Mesothelial cell of epicardium (in vitro differentiated cells): Measurements from ENCODE around the gene RXRA. TPM values are rescaled to one million over a fixed set of nuclear protein-coding genes. Genes with fewer than 3 reads are reported as not detected.

Experiments used
- DNase-seq, 2 experiments: peaks; one replicate each; pipeline ENCODE4 v3.0.0; 2021; ENCODE audit warnings: low spot score in 2 of 2; ENCODE audit not compliant: unreplicated experiment in 2 of 2
- H3K27ac Mint-ChIP-seq: 2 replicates; pipeline ENCODE4 v1.8.0; 2021; ENCODE audit warnings: mixed read lengths
- H3K27me3 Mint-ChIP-seq: 2 replicates; pipeline ENCODE4 v1.8.0; 2021; ENCODE audit warnings: low read depth, mixed read lengths
- H3K36me3 Mint-ChIP-seq: 2 replicates; pipeline ENCODE4 v1.8.0; 2021; ENCODE audit warnings: mixed read lengths
- H3K4me1 Mint-ChIP-seq: 2 replicates; pipeline ENCODE4 v1.8.0; 2021; ENCODE audit warnings: mixed read lengths
- H3K4me3 Mint-ChIP-seq: 2 replicates; pipeline ENCODE4 v1.8.0; 2021; ENCODE audit warnings: mild to moderate bottlenecking, moderate library complexity, mixed read lengths
- H3K9me3 Mint-ChIP-seq: 2 replicates; pipeline ENCODE4 v1.8.0; 2021; ENCODE audit warnings: mixed read lengths
- CTCF ChIP-seq: fragments of 200-600 bp; sonication (generic); IDR thresholded peaks from one replicate; pipeline ENCODE4 v1.5.0; 2021; ENCODE audit warnings: antibody characterized with exemption; ENCODE audit not compliant: unreplicated experiment
- total RNA-seq: library from RNA; stranded (reverse); gene quantifications from 3 replicates; pipeline ENCODE4 v1.2.1, GENCODE V29; 2021

The RXRA gene
- total RNA-seq, 1 donor from 2014 or later = 45.0 TPM

GRCh38 chr9:134338394-134339182 is 12.3 kb downstream of the RXRA start:
- peaks cover 20% of the 10 kb centered on the region for H3K4me1 Mint-ChIP-seq
- no peaks in the 10 kb centered on the region for H3K9me3 Mint-ChIP-seq
- no peak for DNase-seq
- TF ChIP-seq CTCF = no peak
- no peak overlapping the region for H3K4me3 Mint-ChIP-seq
- no peak overlapping the region for H3K27ac Mint-ChIP-seq
- H3K36me3 Mint-ChIP-seq = no peaks in the 10 kb centered on the region
- no peaks in the 10 kb centered on the region for H3K27me3 Mint-ChIP-seq

GRCh38 chr9:134339183-134339806 is 13.0 kb downstream of the RXRA start:
- Mint-ChIP-seq H3K27me3 (no peaks in the 10 kb centered on the region), H3K27ac (no peak overlapping the region), H3K4me3 (no peak overlapping the region), H3K4me1 (peaks cover 20% of the 10 kb centered on the region), H3K9me3 (no peaks in the 10 kb centered on the region), H3K36me3 (no peaks in the 10 kb centered on the region)
- no peak for DNase-seq
- TF ChIP-seq CTCF = no peak

- TF ChIP-seq CTCF = no peak
- H3K27ac Mint-ChIP-seq = no peak overlapping the region
- H3K4me1 Mint-ChIP-seq = peaks cover 19% of the 10 kb centered on the region
- H3K27me3 Mint-ChIP-seq = no peaks in the 10 kb centered on the region
- no peaks in the 10 kb centered on the region for H3K9me3 Mint-ChIP-seq
- H3K4me3 Mint-ChIP-seq = no peak overlapping the region
- no peaks in the 10 kb centered on the region for H3K36me3 Mint-ChIP-seq
- DNase-seq = no peak
These were observed 14.4 kb downstream of the RXRA start for GRCh38 chr9:134340475-134341160.

GRCh38 chr9:134341306-134341705 is 15.1 kb downstream of the RXRA start:
- Mint-ChIP-seq H3K27me3 (no peaks in the 10 kb centered on the region), H3K4me1 (peaks cover 19% of the 10 kb centered on the region), H3K4me3 (no peak overlapping the region), H3K9me3 (no peaks in the 10 kb centered on the region), H3K36me3 (no peaks in the 10 kb centered on the region), H3K27ac (no peak overlapping the region)
- no peak for TF ChIP-seq CTCF
- DNase-seq = no peak

- H3K27me3 Mint-ChIP-seq = no peaks in the 10 kb centered on the region
- H3K36me3 Mint-ChIP-seq = no peaks in the 10 kb centered on the region
- H3K27ac Mint-ChIP-seq = no peak overlapping the region
- no peak overlapping the region for H3K4me3 Mint-ChIP-seq
- no peak for TF ChIP-seq CTCF
- H3K4me1 Mint-ChIP-seq = peaks cover 16% of the 10 kb centered on the region
- H3K9me3 Mint-ChIP-seq = no peaks in the 10 kb centered on the region
- no peak for DNase-seq
These were observed 15.9 kb downstream of the RXRA start for GRCh38 chr9:134341929-134342745.
